NOMO-1 (cell line): Measurements from ENCODE around the gene CKAP4.
A peak's percentile ranks its signal among the peaks of the same experiment; 100 is the strongest.

Experiments used
- DNase-seq, 2 experiments: peaks; one replicate each; lab custom pipeline; 2025; ENCODE audit not compliant: unreplicated experiment in 2 of 2; lab: John Stamatoyannopoulos, UW

The CKAP4 gene

DNA sequence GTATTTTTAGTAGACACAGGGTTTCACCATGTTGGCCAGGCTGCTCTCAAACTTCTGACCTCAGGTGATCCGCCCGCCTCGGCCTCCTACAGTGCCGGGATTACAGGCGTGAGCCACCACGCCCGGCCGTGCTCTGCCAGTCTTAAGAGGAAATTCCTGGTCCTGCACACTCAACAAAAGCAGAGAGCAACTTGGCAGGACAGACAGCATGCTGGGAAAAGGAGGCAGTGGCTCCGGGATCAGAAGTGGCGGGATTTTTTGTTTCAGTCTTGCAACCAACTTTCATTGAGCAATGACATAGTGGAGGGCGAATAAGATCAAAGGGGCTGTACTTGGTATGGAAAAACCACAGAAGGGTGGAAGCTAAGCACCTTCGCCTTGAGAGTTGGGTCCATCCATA lies 2.1 kb downstream of the CKAP4 start:
- peak in 1 of 2 experiments; percentile 41 for DNase-seq

DNA sequence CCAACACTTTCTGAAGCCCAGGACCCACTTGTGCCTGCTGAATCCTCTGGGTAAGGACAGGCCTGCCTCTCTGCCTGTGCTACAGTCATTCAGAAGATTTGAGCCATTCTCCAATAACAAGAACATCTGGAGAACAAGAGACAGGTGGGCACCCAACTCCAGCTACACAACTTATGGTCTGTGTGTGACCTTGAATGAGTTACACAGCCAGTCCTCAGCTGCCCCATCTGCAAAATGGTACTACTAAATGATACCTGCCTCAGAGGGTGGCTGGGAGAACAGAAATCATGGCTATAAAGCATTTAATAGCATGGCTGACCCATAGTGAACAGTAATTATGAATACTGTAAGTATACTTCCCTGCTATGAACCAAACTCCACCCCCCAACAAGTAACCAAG lies 4.2 kb downstream of the CKAP4 start:
- DNase-seq: no peak

DNA sequence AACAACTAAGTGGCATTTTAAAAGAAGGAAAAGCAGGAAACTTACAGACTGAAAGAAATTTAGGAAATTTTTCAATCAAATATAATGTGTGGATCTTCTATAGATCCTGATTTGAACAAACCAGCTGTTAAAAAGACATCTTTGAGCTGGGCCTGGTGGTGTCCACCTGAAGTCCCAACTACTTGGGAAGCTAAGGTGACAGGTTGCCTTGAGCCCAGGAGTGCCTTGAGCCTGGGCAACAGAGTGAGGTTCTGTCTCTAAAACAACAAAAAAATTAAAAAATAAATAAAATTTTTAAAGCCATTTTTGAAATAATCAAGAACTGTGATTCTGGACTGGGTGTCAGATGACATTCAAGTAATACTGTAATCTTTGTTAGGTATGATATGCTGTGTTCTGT lies 7.0 kb downstream of the CKAP4 start:
- no peak for DNase-seq

DNA sequence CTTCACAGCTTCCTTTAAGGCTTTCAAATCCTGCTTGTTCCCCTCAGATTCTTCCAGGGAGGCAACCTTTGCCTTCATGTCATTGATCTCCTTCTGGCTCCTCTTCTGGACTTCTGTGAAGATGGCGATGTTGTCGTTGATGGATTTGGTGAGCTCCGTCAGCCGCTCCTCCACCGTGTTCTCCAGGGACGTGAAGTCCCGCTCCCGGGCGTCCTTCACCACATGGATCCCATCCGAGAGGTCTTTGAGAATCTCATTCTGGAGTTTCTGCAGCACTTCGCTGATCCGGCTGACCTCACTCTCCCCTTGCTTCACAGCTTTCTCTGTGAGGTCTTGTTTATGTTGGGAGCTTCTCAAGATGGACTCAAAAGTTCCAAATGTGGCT lies 7.9 kb downstream of the CKAP4 start:
- no peak for DNase-seq

DNA sequence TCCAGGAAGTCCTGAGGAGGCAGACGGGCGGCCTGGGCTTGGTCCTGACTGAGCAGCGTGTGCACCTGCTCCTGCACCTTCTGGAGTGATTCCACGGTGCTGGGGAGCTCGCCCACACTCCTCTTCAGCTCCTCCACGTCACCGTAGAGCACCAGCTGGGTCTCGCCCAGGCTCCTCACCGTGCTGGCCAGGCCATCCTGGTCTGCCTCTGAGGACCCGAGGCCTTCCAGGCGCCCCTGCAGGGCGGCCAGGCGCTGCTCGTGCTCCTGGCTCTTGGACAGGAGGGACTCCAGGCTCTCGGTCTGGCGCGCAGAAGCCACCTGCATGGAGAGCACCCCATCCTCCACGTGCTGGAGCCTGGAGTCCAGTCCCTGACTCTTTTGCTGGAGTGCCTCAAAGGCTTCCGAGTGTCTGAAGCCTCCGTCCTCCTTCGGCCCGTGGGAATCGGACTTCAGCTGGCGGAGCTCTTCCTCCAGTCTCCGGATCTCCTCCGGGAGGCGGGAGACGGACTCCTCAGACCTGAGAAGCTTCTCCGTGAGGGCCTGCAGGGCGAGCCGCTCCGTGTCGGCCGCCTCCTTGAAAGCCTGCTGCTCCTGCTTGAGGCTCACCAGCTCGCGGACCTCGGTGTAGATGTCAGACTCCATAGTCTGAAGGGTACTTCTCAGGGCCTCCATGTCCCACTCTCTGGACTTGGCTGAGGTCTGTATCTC lies 8.4 kb downstream of the CKAP4 start:
- DNase-seq: no peak

DNA sequence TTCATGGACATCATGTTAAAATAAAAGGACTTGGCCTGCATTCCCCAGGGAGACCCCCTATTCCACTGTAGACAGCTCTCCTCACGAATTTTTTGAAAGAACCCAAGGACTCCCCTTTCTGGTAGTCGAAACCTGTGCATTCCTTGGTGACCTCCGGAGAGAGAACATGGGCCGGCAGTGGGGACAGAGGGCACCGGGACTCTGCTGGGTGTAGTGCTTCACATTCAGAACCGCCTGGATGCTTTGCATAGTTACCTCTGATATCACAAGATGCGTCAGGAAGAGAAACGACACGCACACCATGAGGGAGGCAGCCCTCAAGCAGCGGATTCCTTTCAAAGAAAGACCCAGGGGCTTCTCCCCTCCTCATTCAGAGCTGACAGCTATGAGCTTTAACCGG lies 9.7 kb downstream of the CKAP4 start:
- no peak for DNase-seq

DNA sequence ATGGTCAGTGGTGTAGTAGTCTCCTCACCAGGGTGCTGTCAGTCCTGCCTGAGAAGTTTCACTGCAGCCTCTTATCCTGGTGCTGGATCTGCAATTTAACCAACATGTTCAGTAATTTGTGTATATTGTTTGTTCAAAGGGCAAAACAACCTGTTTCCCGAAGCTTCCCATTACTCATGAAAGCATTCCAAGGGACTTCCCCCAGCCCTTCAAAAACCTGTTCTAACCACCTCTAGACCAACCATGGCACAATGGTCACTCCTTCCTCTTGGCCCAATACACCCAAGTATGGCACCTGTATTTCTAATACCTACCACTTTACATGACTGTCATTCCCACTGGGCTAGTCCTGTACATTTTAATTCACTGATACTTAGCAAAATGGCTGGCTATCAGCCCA lies 12.1 kb downstream of the CKAP4 start:
- no peak for DNase-seq

DNA sequence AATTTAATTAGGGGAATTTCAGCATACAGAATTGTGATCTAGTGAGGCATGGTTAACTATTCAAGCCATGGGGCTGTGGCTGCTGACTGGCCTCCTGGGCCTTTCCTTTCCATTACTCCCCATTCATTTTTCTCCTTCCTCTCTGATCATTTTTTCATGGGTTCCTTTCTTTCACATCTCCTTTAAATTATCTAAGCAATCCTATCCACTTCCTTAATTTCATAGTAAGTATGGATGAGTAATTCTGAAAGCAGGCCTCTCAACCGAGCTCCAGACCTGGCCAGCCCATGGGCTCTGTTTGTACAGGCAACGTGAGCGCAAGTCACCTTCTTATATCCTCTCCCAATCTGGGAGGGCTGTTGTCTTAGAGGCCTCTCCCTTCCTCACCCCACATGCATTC lies 13.4 kb downstream of the CKAP4 start:
- DNase-seq: peak; percentile 28 to 58

DNA sequence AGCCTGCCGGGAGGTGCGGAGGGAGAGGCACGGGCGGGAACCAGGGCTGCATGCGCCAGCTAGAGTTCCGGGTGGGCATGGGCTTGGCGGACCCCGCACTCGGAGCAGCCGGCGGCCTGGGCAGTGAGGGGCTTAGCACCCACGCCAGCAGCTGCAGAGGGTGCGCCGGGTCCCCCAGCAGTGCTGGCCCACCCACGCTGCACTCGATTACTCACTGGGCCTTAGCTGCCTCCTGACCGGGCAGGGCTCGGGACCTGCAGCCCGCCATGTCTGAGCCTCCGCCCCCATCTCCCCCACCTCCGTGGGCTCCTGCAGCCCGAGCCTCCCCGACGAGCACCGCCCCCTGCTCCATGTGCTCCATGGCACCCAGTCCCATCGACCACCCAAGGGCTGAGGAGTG lies 14.8 kb downstream of the CKAP4 start:
- DNase-seq: no peak

DNA sequence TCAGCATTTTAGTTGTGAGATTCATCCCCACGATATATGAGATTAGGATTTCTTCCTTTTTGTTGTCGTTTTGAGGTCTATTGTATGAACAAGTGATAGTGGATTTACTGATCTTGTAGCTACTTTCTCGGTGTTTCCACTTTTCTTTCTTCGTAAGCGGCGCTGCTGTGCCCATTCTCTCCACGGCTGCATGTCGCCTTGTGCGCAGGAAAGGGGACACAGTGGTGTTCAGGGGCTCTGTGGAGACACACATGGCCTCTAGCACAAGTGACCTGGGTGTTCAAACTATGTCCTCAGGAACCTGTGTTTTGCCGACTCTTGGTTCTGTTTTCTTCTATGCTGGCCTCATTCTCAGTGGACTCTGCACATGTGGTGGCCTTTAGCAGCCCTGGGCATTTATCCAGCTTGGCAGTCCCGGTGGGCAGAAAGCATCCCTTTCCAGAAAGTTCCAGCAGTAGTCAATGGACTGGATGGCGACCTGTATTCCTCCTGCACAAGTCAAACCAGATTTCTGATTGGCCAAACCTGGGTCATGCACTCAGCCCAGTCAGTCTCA lies 18.7 kb downstream of the CKAP4 start:
- no peak for DNase-seq

DNA sequence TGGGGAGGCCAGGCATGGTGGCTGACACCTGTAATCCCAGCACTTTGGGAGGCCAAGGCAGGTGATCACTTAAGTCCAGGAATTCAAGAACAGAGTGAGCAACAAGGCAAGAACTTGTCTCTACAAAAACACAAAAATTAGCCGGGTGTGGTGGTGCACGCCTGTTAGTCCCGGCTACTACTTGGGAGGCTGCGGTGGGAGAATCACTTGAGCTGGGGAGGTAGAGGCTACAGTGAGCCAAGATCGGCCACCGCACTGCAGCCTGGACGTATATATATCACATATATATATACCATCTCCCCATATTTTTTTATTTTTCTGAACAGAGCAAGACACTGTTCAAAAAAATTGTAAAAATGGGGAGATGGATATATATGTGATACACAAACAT lies 19.5 kb downstream of the CKAP4 start:
- DNase-seq: no peak

DNA sequence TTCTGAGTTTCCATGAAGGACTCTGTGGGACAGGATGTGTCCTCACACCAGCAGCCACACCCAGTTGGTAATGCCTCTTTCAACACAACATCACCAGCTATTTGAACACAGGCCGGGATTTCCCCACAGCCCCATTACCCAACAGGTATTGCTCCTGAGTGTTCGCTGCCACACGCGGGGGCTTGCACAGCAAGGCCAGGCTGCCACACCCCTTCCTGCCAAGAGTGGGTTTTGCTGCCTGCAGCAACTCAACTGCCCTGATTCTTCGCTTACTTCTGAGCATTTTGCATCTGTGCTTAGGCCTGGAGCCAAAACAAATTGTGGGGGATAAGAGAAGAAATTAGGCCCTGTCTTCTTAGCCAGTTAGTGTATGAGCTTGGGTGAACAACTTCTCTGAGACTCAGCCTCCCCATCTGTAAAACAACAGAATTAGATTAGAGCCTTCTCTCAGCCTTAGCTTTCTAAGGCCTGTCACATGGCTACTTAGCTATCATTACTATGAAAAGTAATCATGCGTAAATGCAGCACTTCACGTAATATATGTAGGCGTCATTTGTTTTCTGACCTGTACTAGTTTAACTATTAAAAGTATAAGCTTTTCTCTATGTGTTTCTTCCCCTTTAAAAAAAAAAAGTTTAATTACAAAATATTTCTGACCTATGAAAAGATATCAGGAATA lies 20.0 kb downstream of the CKAP4 start:
- DNase-seq: peak; percentile 88 to 91

DNA sequence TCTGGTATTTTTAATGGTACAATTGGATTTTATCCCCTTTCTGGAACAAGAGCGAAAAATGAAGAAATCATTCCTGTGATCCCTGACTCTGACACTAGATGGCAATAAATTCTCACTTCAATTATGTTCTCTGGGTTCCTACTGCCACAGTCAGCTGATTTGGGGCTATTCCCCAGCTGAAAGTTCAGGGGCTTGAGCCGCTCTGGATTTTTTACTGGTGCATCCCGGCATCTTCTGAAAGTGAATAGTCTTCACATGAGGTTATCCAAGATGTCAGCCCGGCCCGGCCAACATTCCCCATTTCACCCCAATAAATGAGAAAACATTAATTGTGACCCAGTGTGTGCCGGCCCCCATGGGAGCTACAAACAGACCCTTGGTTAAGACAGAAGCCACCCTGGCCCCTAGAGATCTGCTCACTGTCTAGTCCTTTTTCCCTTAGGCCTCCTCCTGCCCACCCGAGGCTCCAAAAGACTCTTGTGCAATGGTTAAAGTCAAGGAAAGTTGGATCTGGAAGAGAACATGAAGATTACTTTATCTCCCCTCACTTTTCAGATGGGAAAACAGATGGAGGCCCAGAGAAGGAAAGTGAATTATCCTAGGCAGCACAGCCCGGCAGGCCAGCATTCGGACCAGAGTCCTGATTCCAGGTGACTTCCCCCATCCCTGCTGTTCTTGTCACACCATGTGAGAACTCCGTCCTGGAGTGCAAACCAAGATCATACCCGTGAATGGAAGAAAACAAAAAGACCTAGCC lies 20.8 kb downstream of the CKAP4 start:
- peak; percentile 63 to 88 for DNase-seq

DNA sequence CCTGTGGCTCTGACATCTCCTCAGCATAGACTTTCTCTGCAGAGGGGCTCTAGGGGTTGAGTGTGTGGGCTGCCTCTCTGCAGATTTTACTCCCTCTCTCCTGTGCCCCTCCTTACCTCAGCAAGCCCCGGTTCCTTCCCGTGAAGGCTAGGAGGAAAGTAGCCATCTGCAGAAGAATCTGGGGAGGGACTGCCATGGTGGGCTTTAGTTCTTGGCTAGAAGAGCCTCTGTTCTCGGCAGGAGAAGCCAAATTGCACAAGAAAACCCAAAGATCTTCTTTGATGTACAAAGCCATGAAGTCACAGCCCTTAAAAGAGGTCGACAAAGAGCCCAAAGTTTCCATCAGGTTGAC lies 23.5 kb downstream of the CKAP4 start:
- no peak for DNase-seq

DNA sequence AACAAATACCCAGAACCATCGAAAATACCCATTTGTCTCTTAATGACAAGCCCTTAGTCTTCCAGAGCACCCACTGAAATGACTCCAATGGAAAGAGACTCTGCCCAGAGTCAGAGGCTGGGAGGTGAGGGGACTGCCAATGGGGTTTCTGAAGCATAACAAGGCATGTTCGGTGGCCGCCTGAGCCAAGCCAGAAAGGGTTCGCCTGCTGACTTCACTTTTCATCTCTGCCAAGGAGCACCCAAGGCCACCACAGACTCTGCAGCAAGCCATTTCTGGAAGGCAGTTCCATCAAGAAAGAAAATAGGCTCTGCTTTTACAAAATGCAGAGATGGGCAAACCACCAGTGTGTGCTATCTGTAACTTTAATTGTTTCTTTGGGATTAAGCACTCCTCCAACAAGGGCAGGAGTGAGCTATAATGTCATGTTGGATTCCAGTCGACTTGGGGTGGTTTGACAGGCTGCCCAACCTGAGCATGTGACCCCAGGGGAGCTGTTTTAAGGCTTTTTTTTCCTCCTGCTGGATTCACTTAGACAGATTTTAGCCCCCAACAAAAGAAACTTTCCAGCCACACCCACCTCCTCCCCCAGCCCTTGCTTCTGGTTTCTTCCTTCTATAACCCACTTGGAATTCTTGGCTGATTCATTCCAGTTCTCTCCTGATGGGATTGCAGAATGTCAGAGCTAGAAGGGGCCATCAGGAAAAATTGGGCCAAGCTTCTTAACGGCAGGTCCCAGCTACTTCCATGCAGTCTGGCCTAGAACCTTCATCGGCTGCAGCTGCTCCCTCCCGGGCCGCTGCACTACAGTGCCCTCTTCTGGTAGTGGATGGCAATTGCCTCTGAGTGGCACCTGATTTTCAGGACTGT lies 24.1 kb downstream of the CKAP4 start:
- peak; percentile 53 to 67 for DNase-seq

DNA sequence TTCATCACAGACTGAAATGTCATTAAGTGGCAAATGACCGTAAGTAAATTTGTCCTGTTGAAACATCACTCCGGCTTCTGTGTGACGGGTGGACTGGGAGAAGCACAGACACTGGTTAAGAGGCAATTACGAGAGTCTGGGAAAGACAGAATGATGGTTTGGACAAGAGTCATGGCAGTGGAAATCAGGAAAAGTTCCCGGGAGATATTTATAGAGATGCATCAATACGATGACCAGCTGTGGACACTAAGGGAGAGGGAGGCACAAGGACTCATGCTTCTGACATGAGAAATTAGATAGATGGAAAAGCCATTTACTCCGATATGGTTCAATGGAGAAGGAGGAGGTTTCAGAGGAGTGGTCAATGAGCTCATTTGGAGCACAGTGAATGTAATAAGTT lies 27.3 kb downstream of the CKAP4 start:
- no peak for DNase-seq

DNA sequence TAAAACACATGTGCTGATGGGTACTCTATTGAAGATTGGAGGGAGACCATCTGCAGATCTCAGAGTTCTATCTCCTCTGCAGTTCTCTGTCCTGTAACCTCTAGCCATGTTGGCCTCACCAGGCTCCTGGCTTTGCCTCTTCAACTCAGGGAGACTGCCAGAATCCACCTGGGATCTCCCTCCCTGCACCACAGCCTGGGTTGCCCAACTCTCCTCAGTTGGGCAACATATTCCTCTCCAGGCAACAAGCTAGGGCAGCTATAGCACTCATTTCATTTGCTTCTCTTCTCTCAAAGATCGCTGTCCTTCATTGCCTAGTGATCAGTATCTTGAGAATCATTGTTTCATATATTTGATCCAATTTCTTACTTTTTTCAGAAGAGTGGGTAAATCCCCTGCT lies 28.8 kb downstream of the CKAP4 start:
- no peak for DNase-seq

DNA sequence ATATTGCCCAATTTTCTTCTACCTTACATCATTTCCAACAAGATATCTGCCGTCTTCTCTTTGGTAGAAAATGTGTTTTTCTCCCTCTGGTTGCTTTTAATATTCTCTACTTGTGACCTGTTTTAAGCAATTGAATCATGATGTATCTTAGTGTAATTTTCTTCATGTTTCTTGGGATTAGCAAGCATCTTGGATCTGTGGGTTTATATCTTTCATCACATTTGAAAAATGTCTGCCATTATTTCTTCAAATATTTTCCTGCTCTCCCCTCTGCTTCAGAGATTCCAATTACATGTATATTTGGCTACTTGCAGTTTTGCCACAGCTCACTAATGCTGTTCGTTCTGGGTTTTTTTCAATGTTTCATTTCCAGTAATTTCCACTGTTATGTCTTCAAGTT lies 30.1 kb downstream of the CKAP4 start:
- no peak for DNase-seq

DNA sequence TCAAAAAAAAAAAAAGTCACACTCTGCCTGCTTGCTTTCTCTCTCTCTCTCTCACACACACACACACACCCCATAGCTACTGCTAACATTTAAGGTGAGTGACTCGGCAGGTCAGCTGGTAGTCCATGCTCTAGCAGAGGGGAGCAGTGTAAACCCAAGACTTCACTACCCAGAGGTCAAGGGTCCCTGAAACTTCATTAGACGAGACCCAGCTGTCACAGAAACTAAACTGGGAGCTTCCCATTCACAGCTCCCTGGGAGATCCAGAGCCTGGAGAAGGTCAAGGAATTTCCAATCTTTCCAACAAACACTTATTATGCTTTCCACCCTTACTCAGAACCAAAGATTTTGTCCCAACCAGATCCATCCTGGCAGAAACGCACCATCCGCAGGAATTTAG lies 33.2 kb downstream of the CKAP4 start:
- no peak for DNase-seq

DNA sequence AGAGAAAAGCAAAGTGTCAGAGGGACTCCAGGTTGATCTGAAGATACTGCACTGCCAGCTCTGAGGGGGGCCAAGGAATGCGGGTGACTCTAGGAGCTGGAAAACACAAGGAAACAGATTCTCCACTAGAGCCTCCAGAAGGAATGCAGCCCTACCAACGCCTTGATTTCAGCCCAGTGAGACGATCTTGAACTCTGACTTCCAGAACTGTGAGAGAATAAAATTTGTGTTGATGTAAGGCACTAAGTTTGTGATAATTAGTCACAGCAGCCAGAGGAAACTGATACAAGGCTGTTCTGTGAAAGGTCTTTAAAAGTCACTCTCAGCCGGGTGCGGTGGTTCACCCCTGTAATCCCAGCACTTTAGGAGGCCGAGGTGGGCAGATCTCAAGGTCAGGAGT lies 34.2 kb downstream of the CKAP4 start:
- no peak for DNase-seq

DNA sequence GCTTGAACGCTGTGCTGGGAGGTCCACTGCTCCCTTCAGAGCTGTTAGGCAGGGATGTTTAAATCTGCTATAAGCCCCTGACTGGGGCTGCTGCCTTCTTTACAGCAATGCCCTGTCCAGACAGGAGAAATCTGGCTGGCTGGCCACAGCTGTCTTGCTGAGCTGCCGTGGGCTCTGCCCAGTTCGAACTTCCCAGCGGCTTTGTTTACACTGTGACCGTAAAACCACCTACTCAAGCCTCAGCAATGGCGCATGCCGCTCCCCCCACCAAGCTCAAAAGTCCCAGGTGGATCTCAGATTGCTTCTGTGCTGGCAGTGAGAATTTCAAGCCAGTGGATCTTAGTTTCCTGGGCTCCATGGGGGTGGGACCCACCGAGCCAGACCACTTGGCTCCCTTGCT lies 35.8 kb downstream of the CKAP4 start:
- no peak for DNase-seq
